GM08714 (cell line): ENCODE measurements around the gene ZNF248.
"Not testable (repeated sequence)": the region's sequence is repeated elsewhere in the genome, so short reads cannot be mapped to it uniquely, and the experiment has no call there.

Source experiments
- H3K4me3 ChIP-seq: fragments of 200-500 bp; sonication (Bioruptor generic); 2 replicates; pipeline ENCODE4 v1.5.1; 2014; ENCODE audit warnings: mild to moderate bottlenecking, low read length, inconsistent platforms
- ZNF274 ChIP-seq: IDR thresholded peaks from 2 replicates; pipeline ENCODE4 v1.6.1; 2012; ENCODE audit warnings: mild to moderate bottlenecking, low read depth, low read length

ZNF248 gene

GRCh38 chr10:37784678-37785077, 72.7 kb downstream of the ZNF248 start:
- no peak for TF ChIP-seq ZNF274
- H3K4me3 ChIP-seq = no peak overlapping the region

- H3K4me3 ChIP-seq = no peak overlapping the region
- TF ChIP-seq ZNF274 = no peak
Measured at GRCh38 chr10:37780536-37780935, 76.9 kb downstream of the ZNF248 start.

- H3K4me3 ChIP-seq = no peak overlapping the region
- TF ChIP-seq ZNF274 = no peak
Measured at GRCh38 chr10:37777056-37777455, 80.4 kb downstream of the ZNF248 start.

DNA sequence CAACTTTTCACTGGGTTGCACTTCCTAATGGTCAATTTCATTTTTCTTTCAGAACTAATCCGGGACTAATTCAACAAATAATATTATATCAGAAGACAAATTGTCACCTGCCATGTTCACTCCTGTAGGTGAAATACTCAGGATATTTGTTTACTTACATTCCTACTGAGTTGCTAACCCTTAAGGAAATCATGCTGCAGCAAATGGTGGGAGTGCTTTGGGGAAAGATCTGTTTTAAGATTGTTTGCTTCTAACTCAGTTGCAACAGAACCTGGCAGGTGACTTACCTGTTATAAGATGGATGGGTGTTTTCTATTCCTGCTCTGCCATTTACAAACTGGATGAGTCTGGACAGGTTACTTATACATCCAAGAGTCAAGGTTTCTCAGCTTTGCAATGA, 81.8 kb downstream of the ZNF248 start:
- H3K4me3 ChIP-seq = no peak overlapping the region
- TF ChIP-seq ZNF274 = no peak

DNA sequence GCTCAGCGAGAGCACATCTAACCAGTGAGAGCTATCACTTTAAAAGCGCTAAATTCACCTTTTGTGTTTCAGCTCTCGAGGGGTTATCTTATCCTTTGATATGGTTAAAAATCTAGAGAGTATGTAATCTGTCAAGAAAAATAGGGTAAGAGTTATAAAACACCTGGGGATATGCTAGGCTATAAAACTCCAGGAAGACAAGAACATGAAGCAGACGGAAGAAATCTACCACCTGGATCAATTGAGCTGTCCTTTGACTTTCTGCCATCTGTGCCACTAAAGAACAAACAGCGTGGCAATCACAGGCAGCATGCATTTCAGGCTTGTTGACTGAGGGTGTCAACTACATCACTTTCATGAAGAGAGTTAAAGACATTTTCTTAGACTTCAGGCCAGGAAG, 83.1 kb downstream of the ZNF248 start:
- H3K4me3 ChIP-seq = no peak overlapping the region
- TF ChIP-seq ZNF274 = no peak

- no peak overlapping the region for H3K4me3 ChIP-seq
- no peak for TF ChIP-seq ZNF274
Measured at GRCh38 chr10:37765216-37765615, 92.2 kb downstream of the ZNF248 start.

GRCh38 chr10:37763132-37763531, 94.3 kb downstream of the ZNF248 start:
- no peak for TF ChIP-seq ZNF274
- H3K4me3 ChIP-seq = no peak overlapping the region

- H3K4me3 ChIP-seq = no peak overlapping the region
- TF ChIP-seq ZNF274 = no peak
Measured at GRCh38 chr10:37762287-37762686, 95.1 kb downstream of the ZNF248 start.

GRCh38 chr10:37760817-37761216, 96.6 kb downstream of the ZNF248 start:
- TF ChIP-seq ZNF274 = no peak
- H3K4me3 ChIP-seq = no peak overlapping the region

DNA sequence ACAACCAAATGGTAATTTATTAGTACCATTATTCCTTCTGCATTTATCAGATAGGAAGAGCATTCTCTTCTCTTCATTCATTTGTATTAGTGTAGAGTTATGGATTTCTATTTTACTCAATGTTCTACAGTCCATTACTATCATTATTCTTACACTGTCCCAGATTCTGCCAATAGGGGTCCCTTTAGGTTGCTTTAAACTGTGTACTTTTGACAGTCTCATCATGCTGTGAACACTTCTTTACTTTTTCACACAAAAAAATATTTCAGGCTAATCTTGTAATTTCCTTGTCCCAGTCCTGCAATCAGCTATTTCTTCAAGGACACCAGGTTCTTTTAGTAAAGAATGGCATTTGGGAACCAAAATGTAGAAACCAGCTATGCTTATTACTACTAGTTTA, 99.3 kb downstream of the ZNF248 start:
- no peak for TF ChIP-seq ZNF274
- H3K4me3 ChIP-seq = no peak overlapping the region

DNA sequence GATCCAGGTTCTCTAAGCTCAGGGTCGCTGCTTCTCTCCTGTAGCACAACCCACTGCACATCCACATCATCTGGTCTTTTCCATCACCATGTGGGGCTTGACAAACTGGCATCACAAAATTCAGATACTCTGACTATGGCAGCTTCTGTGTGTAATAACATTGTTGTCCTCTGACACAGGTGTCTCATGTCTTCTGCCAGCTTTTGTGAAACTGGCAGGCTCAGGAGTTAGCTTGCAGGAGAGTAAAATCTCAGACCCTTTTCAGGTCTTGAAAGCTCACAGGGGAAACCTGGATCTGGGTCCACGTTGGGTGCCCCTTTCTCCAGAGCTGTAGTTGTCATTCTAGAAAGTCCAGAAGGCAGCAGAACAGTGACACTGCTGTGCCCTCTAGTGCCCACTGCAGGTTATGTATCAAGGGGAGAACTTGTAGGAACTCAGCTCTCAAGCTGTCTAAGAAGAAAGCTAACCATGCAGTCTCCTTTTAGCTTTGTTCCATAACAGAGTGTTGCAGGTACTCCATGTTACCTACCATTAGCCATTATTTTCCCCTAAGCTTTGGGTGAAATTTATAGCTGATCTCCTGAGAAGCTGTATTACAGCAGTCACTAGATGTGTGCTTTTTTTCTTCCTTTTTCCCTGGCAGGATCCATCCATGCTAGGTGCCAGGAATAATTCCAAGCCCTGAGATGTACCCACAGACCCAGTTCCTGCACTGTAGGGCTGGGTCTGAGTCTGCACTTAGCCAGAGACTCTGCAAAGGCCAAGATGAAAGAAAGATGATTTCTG, 102.7 kb downstream of the ZNF248 start:
- H3K4me3 ChIP-seq = no peak overlapping the region
- no peak for TF ChIP-seq ZNF274

GRCh38 chr10:37752334-37752875, 105.0 kb downstream of the ZNF248 start:
- TF ChIP-seq ZNF274 = no peak
- no peak overlapping the region for H3K4me3 ChIP-seq

GRCh38 chr10:37748170-37748569, 109.2 kb downstream of the ZNF248 start:
- no peak overlapping the region for H3K4me3 ChIP-seq
- no peak for TF ChIP-seq ZNF274

GRCh38 chr10:37747081-37747480, 110.3 kb downstream of the ZNF248 start:
- no peak for TF ChIP-seq ZNF274
- H3K4me3 ChIP-seq = no peak overlapping the region

GRCh38 chr10:37741831-37742230, 115.6 kb downstream of the ZNF248 start:
- no peak for TF ChIP-seq ZNF274
- H3K4me3 ChIP-seq = no peak overlapping the region

DNA sequence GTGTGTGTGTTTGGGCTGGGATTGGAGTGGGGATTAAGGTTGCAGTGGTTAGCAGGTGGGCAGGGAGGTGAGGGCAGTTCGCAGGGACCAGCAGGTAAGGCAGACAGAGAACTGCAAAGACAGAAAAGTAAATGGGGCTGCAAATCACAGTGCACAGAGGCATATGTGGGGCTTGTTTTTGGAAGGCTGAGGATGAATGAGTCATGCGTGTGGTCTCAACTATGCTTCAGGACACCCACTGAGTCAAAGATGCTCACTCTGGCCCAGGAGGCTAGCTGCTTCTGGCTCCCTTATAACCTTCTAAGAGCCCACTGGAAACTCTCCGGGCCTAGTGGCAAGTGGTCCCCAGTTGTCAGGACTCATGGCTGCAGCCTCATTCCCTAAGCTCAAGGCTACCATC, 118.2 kb downstream of the ZNF248 start:
- TF ChIP-seq ZNF274 = no peak
- no peak overlapping the region for H3K4me3 ChIP-seq

GRCh38 chr10:37738241-37738640, 119.2 kb downstream of the ZNF248 start:
- not testable (repeated sequence) for H3K4me3 ChIP-seq
